GM18861 (cell line): ENCODE data around the gene DZANK1.
"Not testable (repeated sequence)": the region's sequence is repeated elsewhere in the genome, so short reads cannot be mapped to it uniquely, and the experiment has no call there.

Experiments used
- ATAC-seq: cut with Tn5 transposase; IDR thresholded peaks from one replicate; pipeline ENCODE4 v1.9.1; 2021; ENCODE audit not compliant: unreplicated experiment

The DZANK1 gene

DNA sequence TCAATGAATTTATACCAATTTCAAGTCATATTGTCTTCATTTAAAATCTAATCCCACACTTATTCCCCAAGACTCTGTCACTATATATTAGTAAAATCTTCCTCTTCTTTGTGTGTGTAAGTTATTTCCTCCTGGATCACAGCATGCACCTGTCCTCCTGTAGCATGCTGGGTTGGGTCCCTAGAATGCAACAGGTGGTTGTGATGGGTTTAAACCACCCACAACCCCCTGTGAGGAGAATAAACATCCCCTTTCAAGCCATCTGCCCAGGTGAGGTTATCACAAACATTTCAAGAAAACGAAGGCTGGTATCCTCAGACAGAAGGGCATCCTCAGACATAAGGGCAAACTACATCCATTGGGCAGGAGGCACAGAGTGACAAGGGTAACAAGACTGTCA, 26.4 kb downstream of the DZANK1 start:
- no peak for ATAC-seq

DNA sequence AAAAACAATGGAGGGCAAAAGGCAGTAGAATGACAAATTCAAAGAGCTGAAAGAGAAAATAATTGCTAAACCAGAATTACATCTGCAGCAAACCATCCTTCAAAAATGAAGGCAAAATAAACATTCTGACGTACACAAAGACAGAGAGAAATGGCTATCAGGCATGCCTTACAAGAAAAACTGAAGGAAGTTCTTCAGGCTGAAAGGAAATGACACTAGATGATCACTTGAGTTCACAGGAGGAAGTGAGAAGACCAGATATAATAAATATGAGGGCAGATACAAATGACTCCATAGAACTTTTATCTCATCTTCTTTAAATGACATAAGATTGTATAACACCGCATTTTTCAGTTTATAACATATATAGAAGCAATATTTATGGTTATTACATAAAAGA, 30.0 kb downstream of the DZANK1 start:
- ATAC-seq: no peak

DNA sequence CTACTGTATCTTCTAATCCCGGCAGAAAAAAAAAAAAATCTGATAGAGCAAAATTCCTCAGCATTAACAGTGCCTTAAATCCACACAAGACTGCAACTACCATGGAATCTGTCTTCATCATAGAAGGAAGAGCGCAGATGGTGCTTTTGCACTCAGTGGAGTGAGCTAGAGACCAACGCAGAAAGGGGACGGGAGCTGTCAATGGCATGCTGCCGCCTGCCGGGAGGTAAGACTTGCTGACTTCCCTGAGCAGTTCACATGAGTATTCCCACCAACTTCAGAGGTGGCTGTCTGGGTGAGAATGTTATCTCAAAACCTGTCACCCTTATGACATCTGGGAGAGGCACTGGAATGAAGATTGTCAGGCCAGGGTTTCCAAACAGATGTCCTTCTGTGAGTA, 35.6 kb downstream of the DZANK1 start:
- ATAC-seq: no peak

- no peak for ATAC-seq
Measured at GRCh38 chr20:18430172-18430826, 36.5 kb downstream of the DZANK1 start.

DNA sequence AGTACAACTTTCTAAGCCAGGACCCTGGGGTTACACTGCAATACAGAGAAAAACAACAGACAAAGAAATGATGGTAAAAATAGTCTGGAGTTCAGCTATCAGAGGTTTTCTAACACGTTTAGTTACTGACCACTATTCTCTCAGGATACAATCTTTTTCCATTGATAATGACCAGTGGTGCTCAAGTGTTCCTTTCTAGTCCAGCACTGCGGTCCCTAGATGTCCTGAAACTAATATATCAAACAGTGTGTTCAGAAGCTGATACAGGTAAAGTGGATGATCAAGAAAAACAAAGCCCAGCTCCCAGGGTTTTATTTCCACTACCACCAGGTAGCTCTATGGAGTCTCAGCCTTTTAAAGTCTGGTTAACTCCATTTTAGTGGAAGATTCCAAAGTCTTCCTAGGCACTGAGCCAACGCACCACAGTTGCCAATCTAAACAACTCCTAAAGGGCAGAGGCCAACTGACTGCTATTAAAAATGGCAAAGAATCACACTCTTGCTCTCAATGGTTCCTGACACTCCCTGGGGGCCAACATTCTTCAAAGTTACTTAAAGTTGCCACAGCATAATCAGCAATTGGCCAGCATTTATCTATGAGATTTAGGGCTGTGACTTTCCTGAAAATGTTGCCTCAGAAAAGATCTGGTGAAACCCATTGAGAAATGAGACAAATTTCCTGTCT, 38.2 kb downstream of the DZANK1 start:
- ATAC-seq: no peak

- no peak for ATAC-seq
Measured at GRCh38 chr20:18427214-18427613, 39.6 kb downstream of the DZANK1 start.

- ATAC-seq: no peak
Measured at GRCh38 chr20:18421608-18422007, 45.2 kb downstream of the DZANK1 start.

GRCh38 chr20:18416486-18416885, 50.3 kb downstream of the DZANK1 start:
- no peak for ATAC-seq

- no peak for ATAC-seq
Measured at GRCh38 chr20:18414140-18414539, 52.7 kb downstream of the DZANK1 start.

DNA sequence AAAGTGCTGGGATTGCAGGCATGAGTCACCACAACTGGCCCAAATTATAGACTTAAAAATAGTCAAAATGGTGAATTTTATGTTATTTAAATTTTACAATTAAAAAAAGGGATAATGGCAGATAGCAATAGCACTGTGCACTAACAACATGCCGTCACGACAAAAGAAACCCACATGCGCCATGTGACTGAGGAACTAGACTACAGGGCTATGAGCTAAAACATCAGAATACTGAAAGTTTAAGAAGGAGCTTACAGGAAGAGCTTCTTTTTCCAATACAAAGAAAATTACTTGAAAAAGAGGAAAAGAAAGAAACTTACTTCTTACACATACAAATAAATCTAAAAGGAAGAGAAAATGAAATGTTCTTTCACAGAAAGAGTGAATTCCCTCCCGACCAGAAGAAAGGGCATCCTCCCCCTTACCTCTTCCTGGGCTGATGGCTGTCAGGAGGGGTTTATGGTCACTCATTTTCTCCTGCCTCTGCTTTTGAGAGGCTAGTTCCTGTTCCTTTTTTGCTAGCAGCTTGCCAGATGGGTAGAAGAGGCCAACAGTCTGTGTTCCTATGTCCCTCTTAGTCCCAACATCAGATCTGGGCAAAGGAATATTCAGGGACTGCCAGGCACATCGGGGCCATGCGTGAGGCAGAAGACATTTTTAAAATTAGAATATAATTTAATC, 54.5 kb downstream of the DZANK1 start:
- no peak for ATAC-seq

DNA sequence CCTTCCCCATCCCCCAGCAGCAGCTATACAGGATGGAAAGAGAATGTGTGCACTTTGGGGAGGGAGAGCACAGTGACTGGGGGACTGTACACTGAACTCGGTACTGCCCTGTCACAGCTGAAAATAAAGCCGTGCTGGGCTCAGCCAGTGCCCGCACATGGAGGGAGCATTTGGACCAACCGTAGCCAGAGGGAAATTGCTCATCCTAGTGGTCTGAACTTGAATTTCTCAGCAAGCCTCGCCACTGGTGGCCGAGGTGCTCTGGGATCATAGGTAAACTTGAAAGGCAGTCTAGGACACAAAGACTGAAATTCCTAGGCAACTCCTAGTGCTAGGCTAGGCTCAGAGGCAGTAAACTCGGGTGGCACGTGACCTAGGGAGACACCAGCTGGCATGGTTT, 61.0 kb downstream of the DZANK1 start:
- no peak for ATAC-seq

GRCh38 chr20:18404172-18404571, 62.7 kb downstream of the DZANK1 start:
- no peak for ATAC-seq

GRCh38 chr20:18403269-18403668, 63.6 kb downstream of the DZANK1 start:
- ATAC-seq: no peak

GRCh38 chr20:18401305-18401704, 65.5 kb downstream of the DZANK1 start:
- ATAC-seq: no peak

DNA sequence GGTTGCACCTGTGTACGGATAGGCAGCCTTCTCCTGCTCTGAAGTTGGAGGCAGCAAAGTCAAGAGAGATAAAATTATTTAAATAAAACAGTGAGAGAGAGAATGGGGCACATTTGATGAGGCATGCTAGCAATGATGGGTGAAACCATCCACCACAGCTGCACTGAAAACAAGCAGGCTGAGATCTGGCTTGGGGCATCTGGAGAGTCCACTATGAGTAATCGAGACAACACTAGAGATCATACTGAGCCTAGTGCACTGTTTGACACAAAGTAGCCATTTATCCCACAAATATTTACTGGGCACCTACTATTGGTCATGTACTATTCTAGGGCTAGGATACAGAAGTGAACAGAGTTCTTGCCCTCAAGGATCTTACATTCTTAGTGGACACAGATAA, 66.4 kb downstream of the DZANK1 start:
- no peak for ATAC-seq

GRCh38 chr20:18398713-18399112, 68.1 kb downstream of the DZANK1 start:
- ATAC-seq: not testable (repeated sequence)

DNA sequence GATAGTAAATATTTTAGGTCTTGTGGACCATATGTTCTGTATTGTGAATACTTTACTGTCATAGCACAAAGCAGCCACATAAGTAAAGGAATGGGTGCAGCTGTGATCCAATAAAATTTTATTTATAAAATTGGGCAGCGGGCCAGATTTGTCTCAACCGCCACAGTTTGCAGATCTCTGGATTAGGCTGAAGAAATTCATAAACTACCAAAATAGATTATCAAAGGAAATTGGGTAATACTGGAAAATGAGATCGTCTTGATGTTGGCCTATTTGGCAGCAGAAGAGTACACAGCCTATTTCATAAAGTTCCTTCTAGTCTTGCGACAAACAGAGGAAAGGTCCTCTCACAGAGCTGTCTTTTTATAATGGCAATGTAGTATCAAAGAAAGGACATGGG, 69.8 kb downstream of the DZANK1 start:
- ATAC-seq: no peak

DNA sequence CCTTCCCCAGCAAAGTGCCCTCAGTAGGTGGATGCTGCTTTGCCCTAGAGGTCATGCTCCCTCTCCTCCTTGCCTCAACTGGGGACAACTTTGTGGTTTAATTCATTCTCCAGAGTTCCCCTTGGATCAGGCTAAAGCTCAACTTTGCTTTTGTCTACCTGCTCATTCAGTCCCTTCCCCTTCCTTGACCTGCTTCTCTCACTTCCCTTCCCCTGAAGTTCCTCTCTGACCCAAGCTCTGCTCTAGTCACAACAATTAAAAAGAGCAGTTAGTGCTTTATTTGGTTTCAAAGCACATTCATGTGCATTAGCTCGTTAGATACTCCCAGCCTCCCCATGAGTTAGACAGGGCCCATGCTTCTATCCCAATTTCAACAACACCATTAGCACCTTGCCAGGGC, 71.3 kb downstream of the DZANK1 start:
- ATAC-seq: no peak

- ATAC-seq: no peak
Measured at GRCh38 chr20:18394363-18394762, 72.5 kb downstream of the DZANK1 start.

GRCh38 chr20:18391686-18392085, 75.1 kb downstream of the DZANK1 start:
- no peak for ATAC-seq

DNA sequence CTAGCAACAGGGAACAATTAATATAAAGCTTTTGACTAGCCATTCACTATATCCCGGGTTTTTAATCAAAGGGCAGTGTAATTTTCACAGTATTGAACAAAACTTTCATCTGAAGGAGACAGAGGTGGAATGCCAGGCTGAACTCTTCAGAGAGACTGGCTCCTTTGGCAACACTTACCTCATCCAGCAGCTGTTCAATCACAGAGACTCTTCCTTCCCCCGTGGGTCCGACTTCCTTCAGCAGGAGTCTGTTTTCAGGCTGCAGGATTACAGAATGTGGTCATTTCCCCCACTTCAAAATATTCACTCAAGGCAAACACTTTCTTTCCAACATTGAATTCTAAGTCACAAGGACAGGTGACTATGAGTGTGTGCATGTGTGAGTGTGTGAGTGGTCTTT, 76.6 kb downstream of the DZANK1 start:
- ATAC-seq: no peak

DNA sequence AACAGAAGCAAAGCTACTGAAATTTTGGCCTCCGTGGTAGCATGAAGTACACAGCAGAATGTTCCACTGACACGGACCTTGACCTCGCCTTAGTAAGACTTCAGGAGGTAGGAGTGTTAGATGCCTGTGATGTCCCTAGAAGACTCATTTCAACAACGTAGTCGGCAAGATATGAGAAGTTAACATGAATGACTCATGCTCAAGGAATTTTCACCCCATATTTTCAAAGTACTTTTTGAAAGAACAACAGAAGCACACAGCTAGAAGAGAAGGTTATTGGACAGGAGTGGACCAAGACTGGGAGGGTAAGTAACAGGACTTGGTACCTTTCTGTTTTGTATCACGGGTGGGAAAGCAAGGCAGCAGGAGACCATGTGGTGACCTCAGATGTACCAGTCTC, 78.0 kb downstream of the DZANK1 start:
- no peak for ATAC-seq
